Neural cell (in vitro differentiated cells): ENCODE data around the gene CFAP97D1.

Source experiments
- POLR2AphosphoS5 ChIP-seq: IDR thresholded peaks from 2 replicates; pipeline ENCODE4 v1.6.1; 2012
- TF ChIP-seq, protein P1 (sequence below): fragments of 450-650 bp; IDR thresholded peaks from 2 replicates; pipeline ENCODE4 v1.5.1; 2014; ENCODE audit warnings: antibody characterized with exemption, mild to moderate bottlenecking, moderate library complexity; ENCODE audit not compliant: poor library complexity, severe bottlenecking

DNA sequence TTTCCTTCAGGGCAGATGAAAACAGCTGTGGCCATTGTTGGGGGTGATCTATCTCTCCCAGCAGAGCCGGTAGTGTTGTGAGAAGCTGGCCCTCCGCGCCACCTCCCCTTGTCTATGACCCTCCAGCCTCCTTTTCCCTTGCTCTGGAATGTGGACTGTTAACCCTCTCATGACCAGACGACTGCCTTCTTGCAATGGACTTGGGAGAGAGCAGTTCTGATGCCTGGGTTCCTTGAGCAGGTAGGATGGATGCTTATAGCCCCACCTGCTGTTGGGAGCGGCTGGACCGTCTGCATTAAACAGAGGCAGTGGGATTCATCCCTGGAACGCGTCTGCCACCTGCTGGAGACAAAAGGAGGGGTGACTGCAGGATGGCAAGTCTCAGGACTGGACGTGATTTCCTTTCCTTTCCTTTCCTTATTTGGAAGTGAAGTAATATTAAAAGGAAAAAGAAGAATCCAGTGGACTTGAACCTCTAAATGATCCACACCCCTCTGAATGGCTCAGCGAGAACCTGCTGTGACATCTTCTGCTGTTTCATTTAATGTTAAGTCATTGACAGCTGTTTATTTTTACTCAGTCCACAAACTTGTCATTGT lies 19.9 kb upstream of the CFAP97D1 start:
- no peak for TF ChIP-seq POLR2AphosphoS5
- TF ChIP-seq, protein P1, sequence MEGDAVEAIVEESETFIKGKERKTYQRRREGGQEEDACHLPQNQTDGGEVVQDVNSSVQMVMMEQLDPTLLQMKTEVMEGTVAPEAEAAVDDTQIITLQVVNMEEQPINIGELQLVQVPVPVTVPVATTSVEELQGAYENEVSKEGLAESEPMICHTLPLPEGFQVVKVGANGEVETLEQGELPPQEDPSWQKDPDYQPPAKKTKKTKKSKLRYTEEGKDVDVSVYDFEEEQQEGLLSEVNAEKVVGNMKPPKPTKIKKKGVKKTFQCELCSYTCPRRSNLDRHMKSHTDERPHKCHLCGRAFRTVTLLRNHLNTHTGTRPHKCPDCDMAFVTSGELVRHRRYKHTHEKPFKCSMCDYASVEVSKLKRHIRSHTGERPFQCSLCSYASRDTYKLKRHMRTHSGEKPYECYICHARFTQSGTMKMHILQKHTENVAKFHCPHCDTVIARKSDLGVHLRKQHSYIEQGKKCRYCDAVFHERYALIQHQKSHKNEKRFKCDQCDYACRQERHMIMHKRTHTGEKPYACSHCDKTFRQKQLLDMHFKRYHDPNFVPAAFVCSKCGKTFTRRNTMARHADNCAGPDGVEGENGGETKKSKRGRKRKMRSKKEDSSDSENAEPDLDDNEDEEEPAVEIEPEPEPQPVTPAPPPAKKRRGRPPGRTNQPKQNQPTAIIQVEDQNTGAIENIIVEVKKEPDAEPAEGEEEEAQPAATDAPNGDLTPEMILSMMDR, result peak; percentile 100
